Ovary (tissue), 3 donors: ENCODE measurements around the gene VIPR2.

Experiments used
- CTCF ChIP-seq, 3 donors: fragments of 450-650 bp in 2 of 3; fragments of 200-600 bp in 1 of 3; IDR thresholded peaks; one replicate each; pipeline versions ENCODE4 v1.5.1 to v1.8.0; 2016 to 2022; ENCODE audit warnings: antibody characterized with exemption in 3 of 3, mild to moderate bottlenecking in 1 of 3
- POLR2A ChIP-seq: fragments of 450-650 bp; IDR thresholded peaks from one replicate; pipeline ENCODE4 v1.6.1; 2017; ENCODE audit warnings: antibody characterized with exemption, mild to moderate bottlenecking, moderate library complexity
- donor health status: DM: no; HTN: no; CAD: no.

GRCh38 chr7:159010411-159010810, 134.3 kb downstream of the VIPR2 start:
- TF ChIP-seq CTCF (IDR thresholded peaks at IDR 0.05) (no peak), POLR2A (no peak)
